ENCODE results near the gene SLC17A7.

The SLC17A7 gene

DNA sequence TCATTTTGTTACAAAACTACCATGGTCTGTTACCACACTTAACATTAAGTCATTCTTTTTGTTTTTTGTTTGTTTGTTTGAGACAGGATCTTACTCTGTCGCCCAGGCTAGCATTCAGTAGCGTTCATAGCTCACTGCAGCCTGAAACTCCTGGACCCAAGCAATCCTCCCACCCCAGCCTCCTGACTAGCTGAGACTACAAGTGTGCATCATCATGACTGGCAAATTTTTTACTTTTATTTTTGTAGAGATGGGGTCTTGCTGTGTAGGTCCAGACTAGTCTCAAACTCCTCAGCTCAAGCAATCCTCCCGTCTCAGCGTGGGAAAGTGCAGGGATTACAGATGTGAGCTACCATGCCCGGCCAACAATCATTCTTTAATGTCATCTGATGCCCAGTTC, 15.0 kb upstream of the SLC17A7 start:
- H3K27ac ChIP-seq: no peak overlapping the region
- TF ChIP-seq, protein P1, sequence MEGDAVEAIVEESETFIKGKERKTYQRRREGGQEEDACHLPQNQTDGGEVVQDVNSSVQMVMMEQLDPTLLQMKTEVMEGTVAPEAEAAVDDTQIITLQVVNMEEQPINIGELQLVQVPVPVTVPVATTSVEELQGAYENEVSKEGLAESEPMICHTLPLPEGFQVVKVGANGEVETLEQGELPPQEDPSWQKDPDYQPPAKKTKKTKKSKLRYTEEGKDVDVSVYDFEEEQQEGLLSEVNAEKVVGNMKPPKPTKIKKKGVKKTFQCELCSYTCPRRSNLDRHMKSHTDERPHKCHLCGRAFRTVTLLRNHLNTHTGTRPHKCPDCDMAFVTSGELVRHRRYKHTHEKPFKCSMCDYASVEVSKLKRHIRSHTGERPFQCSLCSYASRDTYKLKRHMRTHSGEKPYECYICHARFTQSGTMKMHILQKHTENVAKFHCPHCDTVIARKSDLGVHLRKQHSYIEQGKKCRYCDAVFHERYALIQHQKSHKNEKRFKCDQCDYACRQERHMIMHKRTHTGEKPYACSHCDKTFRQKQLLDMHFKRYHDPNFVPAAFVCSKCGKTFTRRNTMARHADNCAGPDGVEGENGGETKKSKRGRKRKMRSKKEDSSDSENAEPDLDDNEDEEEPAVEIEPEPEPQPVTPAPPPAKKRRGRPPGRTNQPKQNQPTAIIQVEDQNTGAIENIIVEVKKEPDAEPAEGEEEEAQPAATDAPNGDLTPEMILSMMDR (IDR thresholded peaks at IDR 0.05): no peak
- no peak for TF ChIP-seq ZFX (IDR thresholded peaks at IDR 0.05; ENCODE audit: borderline replicate concordance)

DNA sequence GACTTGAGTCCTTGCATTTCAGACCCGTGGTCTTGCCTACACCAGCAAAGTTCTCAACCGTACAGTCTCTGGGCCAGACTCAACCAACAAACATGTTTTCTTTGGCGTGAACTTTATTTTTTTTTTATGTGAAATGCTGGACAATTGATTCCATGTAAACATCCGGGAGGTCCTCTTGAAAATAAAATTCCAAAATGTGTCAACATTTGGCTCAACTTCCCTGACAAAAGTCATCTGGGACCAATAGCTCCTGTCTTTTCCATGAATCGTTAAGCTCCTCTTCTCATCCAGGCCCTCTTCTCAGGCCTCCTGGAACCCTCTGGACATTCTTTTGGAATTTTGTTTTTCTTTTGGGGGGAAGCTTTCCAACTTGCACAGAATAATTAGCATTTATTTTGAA, 14.4 kb upstream of the SLC17A7 start:
- TF ChIP-seq, protein P1 (IDR thresholded peaks at IDR 0.05): no peak
- no peak for TF ChIP-seq ZFX (IDR thresholded peaks at IDR 0.05; ENCODE audit: borderline replicate concordance)
- H3K27ac ChIP-seq: no peak overlapping the region

DNA sequence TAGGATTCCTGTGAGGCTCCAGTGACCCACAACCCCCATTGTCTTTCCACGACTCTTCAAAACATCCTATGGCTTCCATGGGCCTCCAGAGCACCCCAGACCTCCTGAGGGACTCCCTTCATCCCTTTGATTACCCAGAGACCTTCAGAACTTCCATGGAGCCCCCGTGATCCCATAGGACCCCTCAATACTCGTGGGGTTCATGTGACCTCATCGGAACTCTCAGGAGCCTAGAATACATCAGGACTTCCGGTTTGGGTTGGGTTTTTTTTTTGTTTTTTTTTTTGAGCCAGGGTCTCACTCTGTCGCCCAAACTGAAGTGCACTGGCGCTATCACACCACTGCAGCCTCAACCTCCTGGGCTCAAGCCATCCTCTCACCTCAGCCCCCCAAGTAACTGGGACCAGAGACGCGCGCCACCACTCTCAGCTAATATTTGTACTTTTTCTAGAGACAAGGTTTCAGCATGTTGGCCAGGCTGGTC, 12.5 kb upstream of the SLC17A7 start:
- peak overlapping the region; percentile 91 for H3K27ac ChIP-seq
- TF ChIP-seq ZFX (IDR thresholded peaks at IDR 0.05; ENCODE audit: borderline replicate concordance): no peak
- TF ChIP-seq, protein P1 (IDR thresholded peaks at IDR 0.05): no peak

DNA sequence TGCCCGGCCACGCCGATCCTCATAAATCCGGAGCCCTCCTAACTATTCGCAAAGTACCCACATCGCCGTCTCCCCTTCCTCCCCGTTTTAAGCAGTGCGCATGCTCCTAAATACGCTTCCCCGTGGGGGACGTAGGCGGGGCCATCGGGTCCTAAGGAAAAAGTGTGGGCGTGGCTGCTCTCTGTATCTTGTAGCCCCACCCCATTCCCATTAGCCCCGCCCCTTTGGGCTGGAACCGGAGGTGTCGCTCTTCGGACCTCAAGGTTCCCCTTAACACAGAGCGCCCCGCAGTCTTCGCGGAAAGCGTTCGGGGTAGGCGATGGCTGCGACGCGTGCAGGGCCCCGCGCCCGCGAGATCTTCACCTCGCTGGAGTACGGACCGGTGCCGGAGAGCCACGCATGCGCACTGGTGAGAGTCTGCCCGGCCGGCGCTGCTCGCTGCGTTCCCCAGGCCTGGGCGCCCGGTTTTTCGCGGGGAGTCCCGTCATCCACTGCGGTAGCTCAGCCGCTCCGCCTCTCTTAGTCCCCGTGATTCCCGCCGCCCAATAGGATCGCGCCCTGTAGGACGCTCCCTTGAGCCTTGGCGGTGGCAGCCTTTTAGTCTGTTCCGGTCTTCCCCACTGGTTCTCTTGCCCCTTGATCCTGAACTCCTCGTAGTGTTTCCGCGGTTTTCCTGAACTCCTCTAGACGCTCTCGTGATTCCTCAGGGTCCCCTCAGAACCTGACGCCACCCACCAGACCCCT, 11.9 kb upstream of the SLC17A7 start, which contains the start of gene ALDH16A1:
Gene ALDH16A1 (plus strand): TSS at position 213 of the 744 bp plus-strand sequence. CDS start 107 bp downstream, at position 320.
- H3K27ac ChIP-seq: peak within 1 kb of the TSS; percentile 91
- TF ChIP-seq, protein P1 (IDR thresholded peaks at IDR 0.05): no peak
- no peak for TF ChIP-seq ZFX (IDR thresholded peaks at IDR 0.05; ENCODE audit: borderline replicate concordance)

DNA sequence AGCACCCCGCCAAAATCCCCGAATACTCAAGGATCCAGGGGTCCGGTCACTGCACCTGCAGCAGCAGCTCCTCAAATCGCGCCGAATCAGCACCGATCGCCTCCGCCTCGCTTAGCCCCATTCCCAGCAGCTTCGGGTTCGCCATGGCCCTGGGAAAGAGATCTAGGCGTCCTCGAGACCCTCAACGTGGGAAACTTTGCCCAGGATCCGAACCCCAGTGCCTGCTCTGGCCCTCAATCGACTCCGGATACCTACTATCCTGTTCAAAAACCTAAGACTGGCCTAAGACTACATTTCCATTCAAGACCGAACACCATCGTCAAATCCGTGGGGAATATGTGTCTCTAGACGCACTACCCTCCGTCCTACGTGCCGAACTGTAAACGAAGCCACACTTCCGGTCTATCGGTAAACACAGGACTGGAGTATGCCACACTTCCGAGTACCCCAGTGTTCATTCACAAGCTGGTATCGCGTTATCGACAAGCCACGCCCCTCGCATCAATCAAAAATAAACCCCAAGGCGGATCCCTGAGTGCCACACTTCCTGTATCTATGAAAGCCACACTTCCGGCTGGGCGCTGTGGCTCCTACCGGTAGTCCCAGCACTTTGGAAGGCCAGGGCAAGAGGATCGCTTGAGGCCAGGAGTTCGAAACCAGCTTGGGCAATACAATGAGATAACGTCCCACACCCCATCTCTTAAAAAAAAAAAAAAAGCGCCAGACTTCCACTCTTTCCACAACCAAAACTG, 10.3 kb upstream of the SLC17A7 start, which contains the start of gene PIH1D1:
Gene PIH1D1 (minus strand): TSS at position 385 of the 752 bp plus-strand sequence. CDS start 240 bp downstream, at position 145.
- TF ChIP-seq ZFX (IDR thresholded peaks at IDR 0.05; ENCODE audit: borderline replicate concordance): no peak
- TF ChIP-seq, protein P1 (IDR thresholded peaks at IDR 0.05): no peak
- peak within 1 kb of the TSS; percentile 91 for H3K27ac ChIP-seq

DNA sequence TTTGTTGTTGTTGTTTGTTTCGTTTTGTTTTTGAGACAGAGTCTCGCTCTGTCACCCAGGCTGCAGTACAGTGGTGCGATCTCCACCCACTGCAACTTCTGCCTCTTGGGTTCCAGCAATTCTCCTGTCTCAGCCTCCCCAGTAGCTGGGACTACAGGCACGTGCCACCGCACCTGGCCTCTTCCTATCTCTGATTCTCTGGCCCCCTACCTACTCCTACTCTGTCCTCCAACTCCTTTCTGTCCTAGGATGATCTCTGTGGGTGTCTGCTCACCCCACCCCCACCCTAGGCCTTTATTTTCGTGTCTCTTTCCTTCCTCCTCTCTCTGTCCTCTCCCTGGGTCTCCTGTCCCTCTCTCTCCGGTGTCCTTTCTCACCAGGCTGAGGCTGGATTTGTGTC, 9.1 kb upstream of the SLC17A7 start:
- peak overlapping the region; percentile 91 for H3K27ac ChIP-seq
- TF ChIP-seq, protein P1 (IDR thresholded peaks at IDR 0.05): no peak
- no peak for TF ChIP-seq ZFX (IDR thresholded peaks at IDR 0.05; ENCODE audit: borderline replicate concordance)
